A549 (cell line): ENCODE results near the gene CDT1.

Experiments used
- BHLHE40 ChIP-seq: IDR thresholded peaks from 2 replicates; pipeline ENCODE4 v1.6.1; 2012; ENCODE audit warnings: low read depth, low read length, inconsistent platforms
- CHD2 ChIP-seq: fragments of 150-350 bp; IDR thresholded peaks from 2 replicates; pipeline ENCODE4 v1.6.1; 2014; ENCODE audit warnings: low read length; ENCODE audit not compliant: partially characterized antibody
- EP300 ChIP-seq, 2 experiments: fragments of >200 bp; sonication (Bioruptor Twin); formaldehyde crosslinking; IDR thresholded peaks; 2 replicates in 1 of 2; 3 replicates in 1 of 2; pipeline ENCODE4 v1.6.1; 2016 to 2017
- ESRRA ChIP-seq: fragments of 150-350 bp; IDR thresholded peaks from 2 replicates; pipeline ENCODE4 v1.6.1; 2014; ENCODE audit warnings: mild to moderate bottlenecking, low read length, borderline replicate concordance
- MAZ ChIP-seq: fragments of 150-350 bp; IDR thresholded peaks from 2 replicates; pipeline ENCODE4 v1.6.1; 2014; ENCODE audit warnings: antibody characterized with exemption, low read depth, low read length, borderline replicate concordance
- PHF8 ChIP-seq: fragments of 200-600 bp; sonication (generic); IDR thresholded peaks from 2 replicates; pipeline ENCODE4 v1.6.1; 2016; ENCODE audit warnings: low read depth, mild to moderate bottlenecking, antibody characterized with exemption, moderate library complexity, borderline replicate concordance
- POLR2AphosphoS2 ChIP-seq: conservative IDR thresholded peaks from 2 replicates; pipeline ENCODE4 v1.6.1; 2012; ENCODE audit warnings: low read length, improper control_type of control experiment, inconsistent platforms
- RNF2 ChIP-seq: fragments of 200-600 bp; sonication (generic); IDR thresholded peaks from 2 replicates; pipeline ENCODE4 v1.6.1; 2016; ENCODE audit warnings: low read depth, mild to moderate bottlenecking, antibody characterized with exemption, moderate library complexity, borderline replicate concordance
- SMC3 ChIP-seq: fragments of >200 bp; sonication (Bioruptor Twin); formaldehyde crosslinking; IDR thresholded peaks from 3 replicates; pipeline ENCODE4 v1.6.1; 2018; ENCODE audit warnings: inconsistent platforms
- TF ChIP-seq, protein P1 (sequence below): fragments of >200 bp; sonication (Bioruptor Twin); formaldehyde crosslinking; IDR thresholded peaks from 3 replicates; pipeline ENCODE4 v1.5.1; 2016
- TF ChIP-seq, protein P2 (sequence below): IDR thresholded peaks from 2 replicates; pipeline ENCODE4 v1.6.1; 2012

DNA sequence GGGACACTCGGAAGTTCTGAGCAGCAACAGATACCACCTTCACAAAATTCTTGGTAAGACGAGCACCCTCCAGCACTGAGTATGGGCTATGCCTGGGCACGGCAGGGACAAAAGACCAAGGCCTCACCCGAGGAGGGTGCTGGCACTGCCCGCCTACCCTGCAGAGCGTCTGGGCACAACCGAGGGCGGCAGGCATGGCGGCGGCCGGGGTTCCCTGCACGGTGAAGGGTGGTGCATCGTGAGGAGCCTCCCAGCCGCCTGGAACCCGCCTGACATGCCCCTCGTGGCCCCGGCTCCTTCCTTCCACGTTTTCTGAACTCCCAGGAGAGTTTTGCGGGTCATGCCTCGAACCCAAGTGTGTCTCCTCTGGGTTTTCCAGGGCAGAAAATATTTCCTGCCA, 34.2 kb downstream of the CDT1 start:
- TF ChIP-seq MAZ = no peak
- no peak for TF ChIP-seq POLR2AphosphoS2
- no peak for TF ChIP-seq BHLHE40
- no peak for TF ChIP-seq ESRRA
- TF ChIP-seq, protein P1, sequence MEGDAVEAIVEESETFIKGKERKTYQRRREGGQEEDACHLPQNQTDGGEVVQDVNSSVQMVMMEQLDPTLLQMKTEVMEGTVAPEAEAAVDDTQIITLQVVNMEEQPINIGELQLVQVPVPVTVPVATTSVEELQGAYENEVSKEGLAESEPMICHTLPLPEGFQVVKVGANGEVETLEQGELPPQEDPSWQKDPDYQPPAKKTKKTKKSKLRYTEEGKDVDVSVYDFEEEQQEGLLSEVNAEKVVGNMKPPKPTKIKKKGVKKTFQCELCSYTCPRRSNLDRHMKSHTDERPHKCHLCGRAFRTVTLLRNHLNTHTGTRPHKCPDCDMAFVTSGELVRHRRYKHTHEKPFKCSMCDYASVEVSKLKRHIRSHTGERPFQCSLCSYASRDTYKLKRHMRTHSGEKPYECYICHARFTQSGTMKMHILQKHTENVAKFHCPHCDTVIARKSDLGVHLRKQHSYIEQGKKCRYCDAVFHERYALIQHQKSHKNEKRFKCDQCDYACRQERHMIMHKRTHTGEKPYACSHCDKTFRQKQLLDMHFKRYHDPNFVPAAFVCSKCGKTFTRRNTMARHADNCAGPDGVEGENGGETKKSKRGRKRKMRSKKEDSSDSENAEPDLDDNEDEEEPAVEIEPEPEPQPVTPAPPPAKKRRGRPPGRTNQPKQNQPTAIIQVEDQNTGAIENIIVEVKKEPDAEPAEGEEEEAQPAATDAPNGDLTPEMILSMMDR = no peak
- no peak for TF ChIP-seq PHF8
- TF ChIP-seq, protein P2, sequence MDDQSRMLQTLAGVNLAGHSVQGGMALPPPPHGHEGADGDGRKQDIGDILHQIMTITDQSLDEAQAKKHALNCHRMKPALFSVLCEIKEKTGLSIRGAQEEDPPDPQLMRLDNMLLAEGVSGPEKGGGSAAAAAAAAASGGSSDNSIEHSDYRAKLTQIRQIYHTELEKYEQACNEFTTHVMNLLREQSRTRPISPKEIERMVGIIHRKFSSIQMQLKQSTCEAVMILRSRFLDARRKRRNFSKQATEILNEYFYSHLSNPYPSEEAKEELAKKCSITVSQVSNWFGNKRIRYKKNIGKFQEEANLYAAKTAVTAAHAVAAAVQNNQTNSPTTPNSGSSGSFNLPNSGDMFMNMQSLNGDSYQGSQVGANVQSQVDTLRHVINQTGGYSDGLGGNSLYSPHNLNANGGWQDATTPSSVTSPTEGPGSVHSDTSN = no peak
- no peak for TF ChIP-seq RNF2
- no peak for TF ChIP-seq CHD2
- no peak for TF ChIP-seq SMC3
- TF ChIP-seq EP300 (IDR thresholded peaks at IDR 0.05) = no peak
